Natural killer cell (primary cell): ENCODE measurements around the gene RUNX1. TPM values are rescaled to one million over a fixed set of nuclear protein-coding genes. Genes with fewer than 3 reads are reported as not detected.
A peak's percentile ranks its signal among the peaks of the same experiment; 100 is the strongest.

Experiments
- ATAC-seq, 3 donors: fragments of 150-1000 bp in 2 of 3; fragments of 200-7000 bp in 1 of 3; cut with Tn5 transposase; 1 replicate in 1 of 3; 2 replicates in 2 of 3; pipeline ENCODE4 v1.10.0; 2021; ENCODE audit warnings: mild to moderate bottlenecking in 2 of 3, moderate library complexity in 2 of 3
- DNase-seq, 2 donors: peaks; one replicate each; pipeline versions ENCODE4 v3.0.0 to v3.0.0-alpha.2; 2013 to 2021; ENCODE audit warnings: mixed read lengths in 1 of 2
- H3K27ac ChIP-seq: one replicate; pipeline ENCODE4 v1.5.1; 2013; ENCODE audit warnings: mild to moderate bottlenecking, low read length
- H3K27me3 ChIP-seq: one replicate; pipeline ENCODE4 v1.6.1; 2013; ENCODE audit warnings: low read length; ENCODE audit not compliant: control insufficient read depth, insufficient read depth
- H3K36me3 ChIP-seq: one replicate; pipeline ENCODE4 v1.6.1; 2013; ENCODE audit warnings: low read length; ENCODE audit not compliant: control insufficient read depth, insufficient read depth
- H3K4me1 ChIP-seq: one replicate; pipeline ENCODE4 v1.6.1; 2013; ENCODE audit warnings: low read length; ENCODE audit not compliant: control insufficient read depth, insufficient read depth
- H3K4me3 ChIP-seq: one replicate; pipeline ENCODE4 v1.5.1; 2013; ENCODE audit warnings: low read length
- H3K9me3 ChIP-seq: one replicate; pipeline ENCODE4 v1.6.1; 2013; ENCODE audit warnings: low read length; ENCODE audit not compliant: control insufficient read depth, insufficient read depth
- H3K27ac Mint-ChIP-seq, 2 donors: one replicate each; pipeline ENCODE4 v1.8.0; 2022; ENCODE audit warnings: mild to moderate bottlenecking in 2 of 2, mixed read lengths in 2 of 2, moderate library complexity in 1 of 2
- H3K27me3 Mint-ChIP-seq, 2 donors: one replicate each; pipeline ENCODE4 v1.8.0; 2022; ENCODE audit warnings: low read depth in 2 of 2, mixed read lengths in 2 of 2
- H3K36me3 Mint-ChIP-seq: one replicate; pipeline ENCODE4 v1.8.0; 2022; ENCODE audit warnings: mixed read lengths
- H3K4me1 Mint-ChIP-seq, 2 donors: one replicate each; pipeline ENCODE4 v1.8.0; 2022; ENCODE audit warnings: mixed read lengths in 2 of 2
- H3K4me3 Mint-ChIP-seq: one replicate; pipeline ENCODE4 v1.8.0; 2022; ENCODE audit warnings: mild to moderate bottlenecking, moderate library complexity, mixed read lengths
- H3K9me3 Mint-ChIP-seq, 2 donors: one replicate each; pipeline ENCODE4 v1.8.0; 2022; ENCODE audit warnings: mixed read lengths in 2 of 2
- WGBS: methylation state at CpG from one replicate; pipeline ENCODE4 v1.1.7; 2013; ENCODE audit warnings: missing lambda C conversion rate; ENCODE audit not compliant: insufficient coverage; 5-methylcytosine and 5-hydroxymethylcytosine counted together
- intact Hi-C: fragments of 100-400 bp; cut with micrococcal nuclease; formaldehyde crosslinking; loops from one replicate; pipeline ENCODE4 v1.14.2; 2022
- total RNA-seq, 4 donors: library from RNA; stranded (reverse); fragments of 120-200 nt in 1 of 4; gene quantifications; one replicate each; pipeline versions ENCODE4 v1.2.3 to v1.2.4, GENCODE V29; 2013 to 2022
- TF ChIP-seq, protein P1 (sequence below): fragments of 200-600 bp; IDR thresholded peaks from one replicate; pipeline ENCODE4 v1.8.0; 2022; ENCODE audit warnings: antibody characterized with exemption

RUNX1 gene
- total RNA-seq, 3 donors from 2014 or later (not counting 1 experiment from before 2014, with no cell fraction given), result 62.1 to 171 (median 98.2) TPM

- H3K4me1 ChIP-seq, result no peaks in the 10 kb centered on the region
- DNase-seq (no peak), ATAC-seq (no peak)
- peak overlapping the region; percentile 39 to 56 for H3K27ac Mint-ChIP-seq
- intact Hi-C loops, result no loop called here
- H3K27me3 Mint-ChIP-seq, result no peaks in the 10 kb centered on the region
- no peak overlapping the region for H3K4me3 ChIP-seq
- H3K36me3 Mint-ChIP-seq, result no peaks in the 10 kb centered on the region
- no peaks in the 10 kb centered on the region for H3K27me3 ChIP-seq
- H3K4me1 Mint-ChIP-seq, result peaks cover 71 to 75% of the 10 kb centered on the region in 2 donors
- H3K9me3 ChIP-seq, result no peaks in the 10 kb centered on the region
- no peak overlapping the region for H3K4me3 Mint-ChIP-seq
- H3K27ac ChIP-seq, result no peak overlapping the region
- H3K36me3 ChIP-seq, result no peaks in the 10 kb centered on the region
- TF ChIP-seq, protein P1, sequence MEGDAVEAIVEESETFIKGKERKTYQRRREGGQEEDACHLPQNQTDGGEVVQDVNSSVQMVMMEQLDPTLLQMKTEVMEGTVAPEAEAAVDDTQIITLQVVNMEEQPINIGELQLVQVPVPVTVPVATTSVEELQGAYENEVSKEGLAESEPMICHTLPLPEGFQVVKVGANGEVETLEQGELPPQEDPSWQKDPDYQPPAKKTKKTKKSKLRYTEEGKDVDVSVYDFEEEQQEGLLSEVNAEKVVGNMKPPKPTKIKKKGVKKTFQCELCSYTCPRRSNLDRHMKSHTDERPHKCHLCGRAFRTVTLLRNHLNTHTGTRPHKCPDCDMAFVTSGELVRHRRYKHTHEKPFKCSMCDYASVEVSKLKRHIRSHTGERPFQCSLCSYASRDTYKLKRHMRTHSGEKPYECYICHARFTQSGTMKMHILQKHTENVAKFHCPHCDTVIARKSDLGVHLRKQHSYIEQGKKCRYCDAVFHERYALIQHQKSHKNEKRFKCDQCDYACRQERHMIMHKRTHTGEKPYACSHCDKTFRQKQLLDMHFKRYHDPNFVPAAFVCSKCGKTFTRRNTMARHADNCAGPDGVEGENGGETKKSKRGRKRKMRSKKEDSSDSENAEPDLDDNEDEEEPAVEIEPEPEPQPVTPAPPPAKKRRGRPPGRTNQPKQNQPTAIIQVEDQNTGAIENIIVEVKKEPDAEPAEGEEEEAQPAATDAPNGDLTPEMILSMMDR, result no peak
- H3K9me3 Mint-ChIP-seq, result no peaks in the 10 kb centered on the region
These were observed 126.6 kb downstream of the RUNX1 start for GRCh38 chr21:34922479-34922878.

DNA sequence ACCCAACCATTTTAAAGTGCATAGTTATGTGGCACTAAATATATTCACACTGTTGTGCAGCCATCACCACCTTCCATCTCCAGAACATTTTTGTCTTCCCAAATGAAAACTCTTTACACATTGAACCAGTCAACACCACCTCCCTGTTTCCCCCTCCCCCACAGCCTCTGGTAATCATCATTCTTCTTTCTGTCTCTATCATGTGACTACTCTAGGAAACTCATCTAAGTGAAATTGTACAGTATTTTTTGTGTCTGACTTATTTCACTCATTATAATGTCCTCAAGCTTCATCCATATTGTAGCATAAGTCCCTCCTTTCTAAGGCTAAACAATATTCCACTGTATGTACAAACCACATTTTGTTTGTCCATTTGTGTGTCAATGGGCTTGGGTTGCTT, 128.0 kb downstream of the RUNX1 start:
- Histone ChIP-seq H3K36me3 (no peaks in the 10 kb centered on the region), H3K27me3 (no peaks in the 10 kb centered on the region), H3K9me3 (no peaks in the 10 kb centered on the region), H3K4me1 (no peaks in the 10 kb centered on the region), H3K4me3 (no peak overlapping the region), H3K27ac (no peak overlapping the region)
- Mint-ChIP-seq H3K27ac (peak overlapping the region in 1 of 2 donors; percentile 56), H3K4me3 (no peak overlapping the region), H3K27me3 (no peaks in the 10 kb centered on the region), H3K36me3 (no peaks in the 10 kb centered on the region), H3K9me3 (no peaks in the 10 kb centered on the region), H3K4me1 (peaks cover 70 to 72% of the 10 kb centered on the region in 2 donors)
- no peak for ATAC-seq
- DNase-seq, result no peak
- intact Hi-C loops, result no loop called here
- TF ChIP-seq, protein P1, result no peak

DNA sequence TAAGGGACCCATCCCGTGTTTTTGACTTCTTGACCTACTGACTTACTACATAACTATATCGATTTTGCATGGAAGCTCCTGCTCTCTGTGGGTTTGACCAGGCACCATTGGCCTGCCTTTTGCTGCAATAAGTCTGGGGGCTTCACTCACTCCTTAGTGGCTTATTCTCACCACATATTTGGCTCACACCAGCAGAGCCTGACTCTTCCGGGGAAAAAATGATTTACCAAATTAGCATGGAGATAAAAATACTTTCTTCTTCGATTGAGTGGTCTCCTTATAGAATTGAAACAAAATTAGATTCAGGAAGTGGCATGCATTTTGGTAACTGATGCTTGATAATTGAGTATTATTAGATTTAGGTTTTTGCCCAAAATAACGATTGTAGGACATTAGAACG, 129.7 kb downstream of the RUNX1 start:
- 57% methylated on average over 6 of the region's 6 CpGs for WGBS
- Mint-ChIP-seq H3K27ac (peak overlapping the region in 1 of 2 donors; percentile 10), H3K9me3 (no peaks in the 10 kb centered on the region), H3K4me1 (peaks cover 57 to 61% of the 10 kb centered on the region in 2 donors), H3K27me3 (no peaks in the 10 kb centered on the region), H3K4me3 (no peak overlapping the region), H3K36me3 (no peaks in the 10 kb centered on the region)
- H3K4me3 ChIP-seq, result no peak overlapping the region
- no peaks in the 10 kb centered on the region for H3K9me3 ChIP-seq
- no peaks in the 10 kb centered on the region for H3K36me3 ChIP-seq
- no peak overlapping the region for H3K27ac ChIP-seq
- intact Hi-C loops, result no loop called here
- H3K27me3 ChIP-seq, result no peaks in the 10 kb centered on the region
- TF ChIP-seq, protein P1, result no peak
- no peak for DNase-seq
- H3K4me1 ChIP-seq, result no peaks in the 10 kb centered on the region
- ATAC-seq, result no peak

- Histone ChIP-seq H3K27me3 (no peaks in the 10 kb centered on the region), H3K4me1 (peaks cover 18% of the 10 kb centered on the region), H3K9me3 (no peaks in the 10 kb centered on the region), H3K4me3 (no peak overlapping the region), H3K27ac (no peak overlapping the region), H3K36me3 (peaks cover 3% of the 10 kb centered on the region)
- H3K9me3 Mint-ChIP-seq, result no peaks in the 10 kb centered on the region
- H3K4me1 Mint-ChIP-seq, result peaks cover 52 to 54% of the 10 kb centered on the region in 2 donors
- no peak for DNase-seq
- H3K4me3 Mint-ChIP-seq, result no peak overlapping the region
- TF ChIP-seq, protein P1, result no peak
- intact Hi-C loops, result no loop called here
- 77% methylated on average over 7 of the region's 7 CpGs for WGBS
- no peaks in the 10 kb centered on the region for H3K27me3 Mint-ChIP-seq
- no peak overlapping the region for H3K27ac Mint-ChIP-seq
- no peaks in the 10 kb centered on the region for H3K36me3 Mint-ChIP-seq
- ATAC-seq, result no peak
These were observed 132.7 kb downstream of the RUNX1 start for GRCh38 chr21:34916446-34916845.
